Measurements from ENCODE around the gene GCGR. TPM values are rescaled to one million over a fixed set of nuclear protein-coding genes. Genes with fewer than 3 reads are reported as not detected.

GCGR gene
- polyA plus RNA-seq, 6 donors from 2014 or later = not detected

DNA sequence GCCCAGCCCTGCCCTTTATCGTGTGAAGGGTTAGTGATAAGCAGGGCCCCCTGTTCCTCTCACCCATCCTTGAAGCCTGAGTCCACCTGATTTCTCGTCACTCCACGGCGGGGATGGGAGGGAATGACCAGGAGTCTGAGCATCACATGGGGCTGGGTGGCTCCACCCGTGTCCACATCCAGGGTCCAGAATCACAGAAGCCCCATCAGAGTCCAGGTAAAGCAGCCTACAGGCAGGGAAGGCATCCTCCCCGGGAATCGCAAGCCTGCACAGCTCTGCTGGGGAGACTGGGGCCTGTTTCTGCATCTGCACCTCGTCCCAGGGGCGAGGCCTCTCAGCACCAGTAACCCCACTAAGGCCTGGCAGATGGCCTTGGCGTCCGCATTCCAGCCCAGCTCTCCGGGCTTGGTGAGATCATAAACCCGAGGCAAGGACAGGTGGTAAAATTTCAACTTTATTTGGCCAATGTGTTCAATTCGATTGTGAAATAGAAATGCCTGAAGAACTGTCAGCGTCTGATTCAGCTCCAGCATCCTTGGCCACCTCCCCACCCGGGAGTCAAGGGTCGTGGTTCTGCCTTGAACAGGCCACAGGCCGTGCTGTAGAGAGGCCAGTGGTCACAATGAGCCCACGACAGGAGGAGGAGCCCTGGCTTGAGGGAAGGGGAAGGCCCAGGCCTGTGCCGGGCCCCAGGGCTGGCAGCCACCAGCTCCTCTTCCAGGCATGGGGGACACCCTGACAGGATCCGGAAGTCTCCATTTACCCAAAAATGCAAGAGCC lies 39.0 kb downstream of the GCGR start:
- Mint-ChIP-seq H3K4me1 (no peaks in the 10 kb centered on the region), H3K9me3 (no peaks in the 10 kb centered on the region), H3K27me3 (no peaks in the 10 kb centered on the region), H3K4me3 (no peak overlapping the region), H3K36me3 (no peaks in the 10 kb centered on the region), H3K27ac (peak overlapping the region in 1 of 6 donors; percentile 20)
- no peak for DNase-seq
- no peak for ATAC-seq (ENCODE audit: low read depth in 2 of 2)

DNA sequence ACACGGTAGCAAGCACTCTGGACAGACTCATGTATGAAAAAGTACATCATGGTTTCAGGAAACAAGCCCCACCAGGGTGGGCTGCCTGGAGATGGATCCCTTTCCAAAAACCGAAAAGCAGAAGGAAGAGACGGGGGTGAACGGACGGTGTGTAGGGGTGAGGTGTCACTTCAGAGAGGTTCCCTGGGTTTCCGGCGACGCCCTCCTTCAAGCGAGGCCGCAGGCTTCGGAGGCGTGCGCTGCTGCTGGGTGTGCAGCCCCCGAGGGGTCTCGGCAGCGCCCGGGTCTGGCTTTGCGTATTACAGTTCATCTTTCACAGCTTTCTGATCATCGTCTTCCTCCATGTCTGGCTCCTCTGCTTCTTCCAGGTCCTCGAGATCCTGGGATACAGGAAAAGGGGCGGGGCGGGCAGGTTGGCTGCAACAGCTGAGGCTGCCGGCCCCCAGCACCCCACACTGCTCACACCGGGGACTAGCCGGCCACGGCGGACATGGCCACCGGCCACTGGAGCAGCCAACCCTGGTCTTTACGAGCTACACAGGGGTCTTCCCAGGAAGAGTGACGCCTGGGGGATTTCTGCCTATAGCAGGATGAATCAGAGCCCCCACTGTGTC lies 39.9 kb downstream of the GCGR start:
- Mint-ChIP-seq H3K9me3 (no peaks in the 10 kb centered on the region), H3K36me3 (no peaks in the 10 kb centered on the region), H3K27me3 (no peaks in the 10 kb centered on the region), H3K4me1 (no peaks in the 10 kb centered on the region), H3K27ac (no peak overlapping the region), H3K4me3 (no peak overlapping the region)
- no peak for DNase-seq
- ATAC-seq (ENCODE audit: low read depth in 2 of 2) = no peak

DNA sequence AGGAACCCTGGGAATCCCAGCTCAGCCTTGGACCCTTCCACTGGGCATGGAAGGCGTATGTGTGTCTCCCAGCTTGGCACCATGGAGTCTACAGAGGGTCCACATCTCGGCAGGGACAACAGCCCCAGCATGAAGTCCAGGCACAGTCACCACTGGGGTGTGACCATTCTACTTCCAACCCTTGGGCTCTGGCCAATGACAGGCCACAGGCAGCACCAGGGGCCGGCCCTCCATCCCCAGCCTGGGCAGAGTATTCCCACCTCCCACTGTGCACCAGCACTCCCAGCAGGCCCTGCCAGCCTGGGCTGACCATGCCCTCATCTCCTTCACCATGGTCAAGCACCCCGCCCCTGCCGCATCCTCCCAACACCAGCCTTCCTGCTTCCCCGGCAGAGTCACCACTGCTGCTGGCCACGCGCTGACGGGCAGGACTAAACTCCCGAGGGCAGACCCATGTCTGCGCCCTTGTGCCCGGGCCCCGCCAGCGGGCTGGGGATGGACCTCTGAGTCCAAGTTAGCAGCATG lies 40.4 kb downstream of the GCGR start:
- H3K36me3 Mint-ChIP-seq = no peaks in the 10 kb centered on the region
- no peak overlapping the region for H3K27ac Mint-ChIP-seq
- ATAC-seq (ENCODE audit: low read depth in 2 of 2) (no peak), DNase-seq (no peak)
- H3K27me3 Mint-ChIP-seq = no peaks in the 10 kb centered on the region
- no peak overlapping the region for H3K4me3 Mint-ChIP-seq
- no peaks in the 10 kb centered on the region for H3K9me3 Mint-ChIP-seq
- no peaks in the 10 kb centered on the region for H3K4me1 Mint-ChIP-seq

DNA sequence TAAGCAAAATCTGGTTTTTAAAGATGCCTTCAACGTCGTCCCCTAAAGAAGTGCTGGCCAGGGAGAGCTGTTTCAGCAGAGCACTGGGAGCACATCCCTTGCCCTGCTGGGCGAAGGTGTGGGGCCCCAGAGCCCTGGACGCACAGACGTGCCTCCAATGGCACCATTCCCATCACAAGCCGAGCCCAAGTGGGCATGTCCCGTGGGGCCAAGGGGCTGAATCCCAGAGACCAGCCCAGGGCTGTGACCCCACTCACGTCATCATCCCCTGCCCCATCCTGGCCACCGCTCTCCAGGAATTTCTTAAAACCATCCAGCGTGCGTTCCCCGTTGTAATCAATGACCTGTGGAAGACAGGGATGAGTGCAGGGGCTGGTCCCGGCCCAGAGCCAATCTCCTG lies 40.9 kb downstream of the GCGR start:
- Mint-ChIP-seq H3K9me3 (no peaks in the 10 kb centered on the region), H3K4me3 (no peak overlapping the region), H3K27ac (no peak overlapping the region), H3K27me3 (no peaks in the 10 kb centered on the region), H3K4me1 (no peaks in the 10 kb centered on the region), H3K36me3 (no peaks in the 10 kb centered on the region)
- ATAC-seq (ENCODE audit: low read depth in 2 of 2) (no peak), DNase-seq (no peak)

DNA sequence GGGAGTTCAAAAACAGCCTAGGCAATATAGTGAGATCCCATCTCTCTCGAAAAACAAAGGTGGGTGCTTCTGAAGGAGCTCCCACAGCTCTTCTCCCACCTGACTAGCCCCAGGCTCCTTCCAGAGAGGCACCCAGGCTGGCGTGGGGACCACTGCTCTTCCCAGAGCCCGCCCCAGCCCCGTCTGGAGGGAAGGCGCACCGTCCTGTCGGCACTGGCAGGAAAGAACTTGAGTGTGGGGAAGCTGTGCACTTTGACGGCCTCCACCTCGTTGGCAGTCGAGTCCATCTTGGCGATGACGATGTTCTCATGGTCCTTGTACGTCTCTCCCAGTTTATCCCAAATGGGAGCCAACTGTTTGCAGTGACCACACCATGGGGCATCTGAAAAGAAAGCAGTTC lies 41.4 kb downstream of the GCGR start:
- no peak for ATAC-seq (ENCODE audit: low read depth in 2 of 2)
- H3K9me3 Mint-ChIP-seq = no peaks in the 10 kb centered on the region
- no peaks in the 10 kb centered on the region for H3K27me3 Mint-ChIP-seq
- no peaks in the 10 kb centered on the region for H3K36me3 Mint-ChIP-seq
- DNase-seq = no peak
- no peak overlapping the region for H3K4me3 Mint-ChIP-seq
- H3K27ac Mint-ChIP-seq = no peak overlapping the region
- no peaks in the 10 kb centered on the region for H3K4me1 Mint-ChIP-seq

DNA sequence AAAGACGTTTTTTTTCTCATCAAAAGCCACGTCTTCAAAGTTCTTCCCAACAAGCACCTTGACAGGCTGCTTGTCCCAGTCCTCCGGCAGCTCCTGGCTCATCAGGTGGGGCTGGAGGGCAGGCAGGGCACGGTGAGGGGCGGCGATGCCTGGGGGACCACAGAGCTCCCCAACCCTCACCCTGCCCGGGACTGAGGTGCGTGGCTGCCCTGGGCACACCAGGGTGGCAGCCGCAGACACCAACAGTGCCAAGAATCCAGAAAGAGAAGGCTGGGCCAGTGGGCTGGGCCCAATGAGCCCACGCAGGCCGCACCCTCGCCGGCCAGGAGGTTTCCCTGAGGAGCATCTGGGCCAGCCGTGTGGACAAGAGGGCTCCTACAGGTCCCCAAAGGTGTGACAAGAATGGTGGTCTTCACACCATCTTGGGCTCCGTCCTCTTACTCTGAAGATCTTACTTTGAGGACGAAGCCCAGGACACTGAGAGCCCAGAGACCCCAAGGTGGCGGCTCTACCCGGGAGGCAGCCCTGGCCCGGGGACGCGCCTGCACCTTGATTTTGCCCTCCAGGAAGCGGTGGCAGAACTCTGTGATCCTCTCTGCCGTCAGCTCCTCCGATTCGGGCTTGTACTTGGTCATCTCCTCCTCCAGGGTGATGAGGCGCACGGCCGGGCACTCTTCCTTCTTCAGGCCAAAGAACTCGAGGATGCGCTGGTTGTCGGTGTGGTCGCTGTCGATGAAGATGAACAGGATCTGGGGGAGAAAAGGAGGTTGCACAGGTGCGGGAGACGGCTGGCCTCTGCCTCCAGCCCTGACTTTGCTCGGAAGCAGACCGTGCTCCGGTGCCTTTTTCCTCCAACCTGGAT lies 42.2 kb downstream of the GCGR start:
- H3K27ac Mint-ChIP-seq = no peak overlapping the region
- H3K4me1 Mint-ChIP-seq = no peaks in the 10 kb centered on the region
- no peak overlapping the region for H3K4me3 Mint-ChIP-seq
- no peaks in the 10 kb centered on the region for H3K9me3 Mint-ChIP-seq
- no peak for ATAC-seq (ENCODE audit: low read depth in 2 of 2)
- no peaks in the 10 kb centered on the region for H3K36me3 Mint-ChIP-seq
- no peak for DNase-seq
- no peaks in the 10 kb centered on the region for H3K27me3 Mint-ChIP-seq

DNA sequence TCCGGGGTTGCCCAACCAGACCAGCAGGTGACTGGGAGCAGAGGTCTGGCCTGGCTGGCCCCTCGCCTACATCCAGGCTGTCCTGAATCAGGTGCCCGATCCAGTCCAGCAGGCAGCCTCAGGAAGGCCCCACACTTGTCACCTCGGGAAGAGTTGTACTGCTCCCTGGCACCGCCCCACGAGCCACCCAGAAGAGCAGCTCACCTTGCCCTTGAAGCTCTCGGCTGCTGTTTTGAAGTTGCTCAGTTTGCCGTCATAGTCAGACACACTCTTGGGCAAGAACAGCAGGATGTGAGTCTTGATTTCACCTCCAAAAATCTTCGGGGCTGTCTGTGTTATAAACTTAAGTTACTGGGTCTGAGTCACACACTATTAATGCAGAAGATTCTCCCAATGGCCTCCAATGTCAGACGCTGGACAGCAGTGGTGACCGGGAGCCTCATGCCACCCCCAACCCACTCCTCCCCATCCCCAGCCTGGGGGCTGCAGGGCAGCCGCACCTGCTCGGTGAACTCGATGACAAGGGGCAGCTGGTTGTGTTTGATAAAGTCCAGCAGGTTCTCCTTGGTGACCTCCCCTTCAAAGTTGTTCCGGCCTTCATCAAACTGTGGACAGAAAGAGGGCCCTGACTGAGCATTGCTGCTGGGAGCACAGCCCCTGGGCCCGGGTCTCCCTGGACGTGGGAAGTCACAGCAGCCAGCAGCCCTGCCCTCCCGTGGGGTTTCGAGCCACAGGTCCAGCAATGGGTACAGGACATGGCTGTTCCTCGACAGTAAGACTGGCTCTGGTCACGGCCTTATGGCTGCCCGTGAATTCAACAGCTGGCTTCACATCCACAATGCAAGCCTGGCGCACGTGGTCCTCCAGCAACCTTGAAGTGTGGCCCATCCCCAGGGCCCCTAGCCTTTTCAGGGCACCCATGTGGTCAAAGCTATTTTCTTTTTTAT lies 43.1 kb downstream of the GCGR start:
- Mint-ChIP-seq H3K4me1 (peaks cover 0 to 3% (median 0%) of the 10 kb centered on the region in 3 donors), H3K36me3 (no peaks in the 10 kb centered on the region), H3K27ac (peak overlapping the region in 1 of 6 donors; percentile 30), H3K9me3 (no peaks in the 10 kb centered on the region), H3K4me3 (no peak overlapping the region), H3K27me3 (no peaks in the 10 kb centered on the region)
- no peak for ATAC-seq (ENCODE audit: low read depth in 2 of 2)
- DNase-seq = no peak

DNA sequence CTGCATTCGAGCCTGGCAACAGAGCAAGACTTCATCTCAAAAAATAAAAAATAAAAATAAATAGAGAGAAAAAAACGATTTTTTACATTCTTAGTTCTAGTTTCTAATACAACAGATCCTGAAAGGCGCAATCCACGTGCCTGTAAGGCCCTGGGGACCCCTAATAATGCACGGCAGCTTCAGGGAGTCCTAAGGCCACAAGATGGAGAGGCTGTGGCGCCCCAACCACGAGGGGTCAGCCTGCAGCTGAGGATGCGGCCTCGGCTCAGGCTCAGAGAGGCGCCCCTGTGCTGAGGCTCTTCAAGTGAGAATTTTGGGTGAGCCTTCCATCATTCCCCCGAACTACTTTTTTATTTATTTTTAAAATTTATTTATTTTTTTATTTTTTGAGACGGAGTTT lies 45.5 kb downstream of the GCGR start:
- DNase-seq (no peak), ATAC-seq (ENCODE audit: low read depth in 2 of 2) (no peak)
- Mint-ChIP-seq H3K4me1 (peaks cover 0 to 3% (median 0%) of the 10 kb centered on the region in 3 donors), H3K27ac (no peak overlapping the region), H3K4me3 (no peak overlapping the region), H3K36me3 (no peaks in the 10 kb centered on the region), H3K9me3 (no peaks in the 10 kb centered on the region), H3K27me3 (no peaks in the 10 kb centered on the region)

DNA sequence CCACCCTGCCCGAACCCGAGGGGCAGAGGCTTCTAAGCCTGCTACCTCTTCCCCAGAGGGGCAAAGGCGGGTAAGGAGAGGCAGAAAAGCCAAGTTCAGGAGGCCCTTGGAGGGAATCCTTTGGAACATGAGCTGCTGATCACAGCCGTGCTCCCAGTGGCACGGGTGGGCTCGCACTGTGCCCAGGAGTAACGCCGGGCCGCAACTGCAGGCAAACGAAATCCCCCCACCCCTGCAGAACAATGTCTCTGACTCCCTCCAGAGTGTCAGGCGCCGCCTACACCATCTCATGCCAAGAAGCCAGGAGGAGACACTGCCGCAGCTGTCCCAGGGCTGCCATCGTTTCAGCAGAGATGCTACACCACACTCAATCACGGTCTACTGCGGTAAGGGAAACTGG lies 47.5 kb downstream of the GCGR start:
- H3K4me3 Mint-ChIP-seq = no peak overlapping the region
- no peaks in the 10 kb centered on the region for H3K27me3 Mint-ChIP-seq
- no peaks in the 10 kb centered on the region for H3K9me3 Mint-ChIP-seq
- DNase-seq (no peak), ATAC-seq (ENCODE audit: low read depth in 2 of 2) (no peak)
- H3K36me3 Mint-ChIP-seq = no peaks in the 10 kb centered on the region
- peak overlapping the region in 2 of 6 donors; percentile 36 to 68 for H3K27ac Mint-ChIP-seq
- H3K4me1 Mint-ChIP-seq = peaks cover 3 to 7% (median 6%) of the 10 kb centered on the region in 3 donors

DNA sequence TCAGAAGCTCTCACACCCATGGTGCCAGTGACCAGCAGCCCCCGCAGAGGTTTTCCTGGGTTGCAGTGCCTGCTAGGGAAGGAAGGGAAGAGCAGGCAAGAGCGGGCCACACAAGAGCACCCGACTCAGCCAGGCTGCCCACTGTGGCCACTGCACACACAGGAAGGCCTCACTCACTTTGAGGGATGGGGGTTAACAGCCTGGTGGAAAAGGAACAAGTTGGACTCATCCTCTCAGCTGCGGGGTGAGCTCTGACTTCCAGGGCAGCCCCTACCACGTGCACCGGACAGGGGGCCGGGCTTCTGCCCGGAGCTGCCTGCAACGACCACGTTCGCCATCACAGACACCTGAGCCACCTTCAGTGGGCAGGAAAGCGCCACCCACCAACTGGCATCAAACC lies 48.3 kb downstream of the GCGR start:
- no peaks in the 10 kb centered on the region for H3K36me3 Mint-ChIP-seq
- no peak overlapping the region for H3K4me3 Mint-ChIP-seq
- H3K27me3 Mint-ChIP-seq = no peaks in the 10 kb centered on the region
- H3K4me1 Mint-ChIP-seq = peaks cover 3 to 7% (median 6%) of the 10 kb centered on the region in 3 donors
- ATAC-seq (ENCODE audit: low read depth in 2 of 2) = no peak
- H3K9me3 Mint-ChIP-seq = no peaks in the 10 kb centered on the region
- no peak overlapping the region for H3K27ac Mint-ChIP-seq
- no peak for DNase-seq

DNA sequence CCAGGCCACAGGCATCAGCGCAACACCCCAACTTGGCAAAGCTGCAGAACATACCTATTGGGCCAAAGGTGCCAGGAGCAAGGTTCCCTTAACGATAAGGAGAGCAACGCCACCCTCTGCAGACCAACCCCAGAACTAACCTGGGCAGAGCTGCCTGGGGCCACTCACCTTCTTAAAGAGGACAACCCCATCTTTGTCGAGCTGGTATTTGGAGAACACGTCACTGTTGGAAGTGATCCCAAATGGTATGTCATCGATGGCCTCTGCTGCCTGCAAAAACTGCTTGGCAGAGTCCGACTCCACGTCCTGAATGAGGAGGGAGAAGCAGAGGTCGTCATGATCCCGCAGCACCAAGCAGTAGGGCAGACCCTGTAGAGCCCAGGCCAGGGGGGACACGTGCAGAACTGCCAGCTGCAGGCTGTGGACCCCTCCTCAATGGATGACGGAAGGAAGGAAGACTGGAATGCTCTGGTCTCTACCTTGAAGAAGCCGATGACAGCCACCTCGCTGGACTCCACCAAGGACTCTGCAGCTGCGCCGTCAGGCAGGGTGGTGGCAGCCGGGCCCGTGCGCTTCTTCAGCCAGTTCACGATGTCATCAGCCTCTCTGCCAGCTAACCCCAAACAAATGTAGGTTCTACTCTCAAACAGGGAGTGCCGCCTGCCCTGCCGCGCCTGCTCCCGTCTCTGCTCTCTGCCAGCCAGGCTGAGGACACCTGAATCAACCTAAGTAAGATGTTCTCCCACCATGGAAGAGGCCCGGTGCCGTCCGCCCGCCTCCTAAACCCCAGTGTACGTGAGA lies 51.2 kb downstream of the GCGR start:
- peak in 1 of 2 donors; percentile 41 for ATAC-seq (ENCODE audit: low read depth in 2 of 2)

More for the DNA sequence above, 51.2 kb downstream of the GCGR start:
- Mint-ChIP-seq H3K9me3 (no peaks in the 10 kb centered on the region), H3K36me3 (peaks cover 0 to 7% of the 10 kb centered on the region in 2 donors), H3K27ac (no peak overlapping the region), H3K27me3 (no peaks in the 10 kb centered on the region), H3K4me1 (peaks cover 9 to 31% (median 16%) of the 10 kb centered on the region in 3 donors), H3K4me3 (peak overlapping the region in 1 of 8 donors; percentile 33)
- no peak for DNase-seq
